A673 (cell line): Measurements from ENCODE around the gene TK2. TPM values are rescaled to one million over a fixed set of nuclear protein-coding genes. Genes with fewer than 3 reads are reported as not detected.

ENCODE experiments used
- BruUV-seq: library from RNA; stranded (reverse); fragments of 400-500 nt; replicated peaks from 2 replicates; lab custom pipeline; 2021; lab: Mats Ljungman, UMichigan
- CTCF ChIA-PET: fragments of 300-600 bp; sonication (Branson Sonifier 250); formaldehyde crosslinking; loops from one replicate; lab custom pipeline; 2022; ENCODE audit warnings: antibody characterized with exemption; lab: Charles Lee
- POLR2A ChIA-PET: fragments of 300-600 bp; sonication (Branson Sonifier 250); formaldehyde crosslinking; loops from one replicate; lab custom pipeline; 2022; ENCODE audit warnings: antibody characterized with exemption; ENCODE audit not compliant: low non-redundant PET; lab: Charles Lee
- DNase-seq: peaks from one replicate; pipeline ENCODE4 v3.0.0-alpha.2; 2015; ENCODE audit warnings: low spot score
- H3K27ac ChIP-seq: fragments of 200-600 bp; sonication (generic); 2 replicates; pipeline ENCODE4 v1.5.1; 2016; ENCODE audit warnings: mixed run types, low read depth, mild to moderate bottlenecking, mixed read lengths, antibody characterized with exemption, low read length; ENCODE audit not compliant: poor library complexity, severe bottlenecking
- H3K27me3 ChIP-seq: fragments of 200-600 bp; sonication (generic); replicated peaks from 2 replicates; pipeline ENCODE4 v1.6.1; 2017; ENCODE audit warnings: mixed run types, low read depth, mild to moderate bottlenecking, mixed read lengths, antibody characterized with exemption, low read length; ENCODE audit not compliant: insufficient read depth, poor library complexity
- H3K36me3 ChIP-seq: fragments of 200-600 bp; sonication (generic); 2 replicates; pipeline ENCODE4 v1.6.1; 2016; ENCODE audit warnings: mixed run types, mild to moderate bottlenecking, mixed read lengths, antibody characterized with exemption, low read length; ENCODE audit not compliant: insufficient read depth, poor library complexity, severe bottlenecking
- H3K4me1 ChIP-seq: fragments of 200-600 bp; sonication (generic); 2 replicates; pipeline ENCODE4 v1.6.1; 2017; ENCODE audit warnings: mixed run types, mild to moderate bottlenecking, mixed read lengths, antibody characterized with exemption, low read length; ENCODE audit not compliant: insufficient read depth, poor library complexity, severe bottlenecking
- H3K4me3 ChIP-seq: fragments of 200-600 bp; sonication (generic); 2 replicates; pipeline ENCODE4 v1.5.1; 2016; ENCODE audit warnings: low read depth, mixed run types, mild to moderate bottlenecking, mixed read lengths, low read length; ENCODE audit not compliant: poor library complexity, severe bottlenecking
- H3K9me3 ChIP-seq: fragments of 200-600 bp; sonication (generic); 2 replicates; pipeline ENCODE4 v1.6.1; 2016; ENCODE audit warnings: mixed run types, low read depth, mild to moderate bottlenecking, mixed read lengths, antibody characterized with exemption, low read length; ENCODE audit not compliant: poor library complexity, severe bottlenecking
- CTCF ChIP-seq: fragments of 300-800, 200-600 bp; sonication (generic); conservative IDR thresholded peaks from 2 replicates; pipeline ENCODE4 v1.5.1; 2017; ENCODE audit warnings: low read depth, mild to moderate bottlenecking, antibody characterized with exemption, low read length, moderate library complexity, mixed read lengths
- EZH2 ChIP-seq: fragments of 200-600 bp; sonication (generic); IDR thresholded peaks from 2 replicates; pipeline ENCODE4 v1.6.1; 2017; ENCODE audit warnings: borderline replicate concordance, low read depth, mild to moderate bottlenecking, mixed read lengths, antibody characterized with exemption, low read length; ENCODE audit not compliant: poor library complexity, severe bottlenecking
- intact Hi-C: fragments of 100-400 bp; cut with micrococcal nuclease; formaldehyde crosslinking; loops from one replicate; pipeline ENCODE4 v1.10.0; 2022; ENCODE audit not compliant: unreplicated experiment
- total RNA-seq: library from RNA; stranded (reverse); gene quantifications from 2 replicates; pipeline ENCODE4 v1.2.3, GENCODE V29; 2021

The TK2 gene
- total RNA-seq, 1 experiment from 2014 or later, result 8.2 TPM

GRCh38 chr16:66592814-66593213 is 42.9 kb upstream of the TK2 start:
- TF ChIP-seq CTCF, result no peak
- TF ChIP-seq EZH2, result no peak
- no TSS peak for BruUV-seq
- ChIA-PET POLR2A (no interaction called here), CTCF (no interaction called here)
- Histone ChIP-seq H3K4me1 (no peaks in the 10 kb centered on the region), H3K36me3 (no peaks in the 10 kb centered on the region), H3K9me3 (no peaks in the 10 kb centered on the region), H3K4me3 (no peak overlapping the region), H3K27me3 (no peaks in the 10 kb centered on the region), H3K27ac (no peak overlapping the region)
- intact Hi-C loops, result no loop called here
- DNase-seq, result no peak

- TF ChIP-seq CTCF, result no peak
- no peak for TF ChIP-seq EZH2
- intact Hi-C loops, result no loop called here
- no peak for DNase-seq
- ChIA-PET POLR2A (no interaction called here), CTCF (no interaction called here)
- H3K4me3 ChIP-seq, result no peak overlapping the region
- no peaks in the 10 kb centered on the region for H3K9me3 ChIP-seq
- H3K27ac ChIP-seq, result no peak overlapping the region
- H3K36me3 ChIP-seq, result no peaks in the 10 kb centered on the region
- H3K4me1 ChIP-seq, result no peaks in the 10 kb centered on the region
- no peaks in the 10 kb centered on the region for H3K27me3 ChIP-seq
- no TSS peak for BruUV-seq
Measured at GRCh38 chr16:66592241-66592640, 42.3 kb upstream of the TK2 start.

- H3K36me3 ChIP-seq, result no peaks in the 10 kb centered on the region
- no peaks in the 10 kb centered on the region for H3K27me3 ChIP-seq
- ChIA-PET CTCF (no interaction called here), POLR2A (no interaction called here)
- no peak for DNase-seq
- no peak overlapping the region for H3K4me3 ChIP-seq
- intact Hi-C loops, result no loop called here
- H3K9me3 ChIP-seq, result no peaks in the 10 kb centered on the region
- TF ChIP-seq CTCF (no peak), EZH2 (no peak)
- H3K4me1 ChIP-seq, result no peaks in the 10 kb centered on the region
- H3K27ac ChIP-seq, result no peak overlapping the region
- no TSS peak for BruUV-seq
Measured at GRCh38 chr16:66591018-66591417, 41.1 kb upstream of the TK2 start.
